GM18507 (cell line): ENCODE data around the gene ABHD13.
"Not testable (repeated sequence)": the region's sequence is repeated elsewhere in the genome, so short reads cannot be mapped to it uniquely, and the experiment has no call there.

Experiments used
- DNase-seq: peaks from one replicate; pipeline ENCODE4 v3.0.0; 2011; ENCODE audit warnings: low read depth; ENCODE audit not compliant: insufficient read length; ENCODE audit errors: extremely low spot score
- FAIRE-seq: peaks from 2 replicates; lab custom pipeline; 2011; peaks lifted over from hg19 to GRCh38; lab: Jason Lieb, UNC

ABHD13 gene

GRCh38 chr13:108220041-108220440 lies 1.8 kb downstream of the ABHD13 start:
- FAIRE-seq (peak; percentile 26), DNase-seq (no peak)

GRCh38 chr13:108223687-108224503 lies 5.7 kb downstream of the ABHD13 start:
- FAIRE-seq (no peak), DNase-seq (no peak)

- DNase-seq (no peak), FAIRE-seq (no peak)
Measured at GRCh38 chr13:108225440-108225839, 7.2 kb downstream of the ABHD13 start.

GRCh38 chr13:108226184-108226583 lies 8.0 kb downstream of the ABHD13 start:
- DNase-seq (no peak), FAIRE-seq (peak; percentile 64)

- DNase-seq (no peak), FAIRE-seq (peak; percentile 64)
Measured at GRCh38 chr13:108227651-108228272, 9.6 kb downstream of the ABHD13 start.

GRCh38 chr13:108230377-108230776 lies 12.2 kb downstream of the ABHD13 start:
- DNase-seq (no peak), FAIRE-seq (no peak)

- peak; percentile 64 for FAIRE-seq
- DNase-seq: no peak
Measured at GRCh38 chr13:108249150-108249549, 31.0 kb downstream of the ABHD13 start.

- DNase-seq (no peak), FAIRE-seq (no peak)
Measured at GRCh38 chr13:108257248-108257647, 39.1 kb downstream of the ABHD13 start.

- FAIRE-seq (no peak), DNase-seq (no peak)
Measured at GRCh38 chr13:108263621-108264355, 45.6 kb downstream of the ABHD13 start.

GRCh38 chr13:108266321-108266990 lies 48.3 kb downstream of the ABHD13 start:
- FAIRE-seq (peak; percentile 42), DNase-seq (no peak)

- peak; percentile 63 for FAIRE-seq
- DNase-seq: no peak
Measured at GRCh38 chr13:108267347-108267746, 49.2 kb downstream of the ABHD13 start.

- not testable (repeated sequence) for DNase-seq, FAIRE-seq
Measured at GRCh38 chr13:108267855-108268254, 49.7 kb downstream of the ABHD13 start.

- DNase-seq: no peak
- FAIRE-seq: no peak
Measured at GRCh38 chr13:108268466-108269112, 50.4 kb downstream of the ABHD13 start.

GRCh38 chr13:108269601-108270328 lies 51.6 kb downstream of the ABHD13 start, which contains the start of gene TNFSF13B:
TNFSF13B (plus strand) TSS chr13:108269718; CDS start chr13:108269896, 178 bp downstream.
- FAIRE-seq (peak; percentile 94), DNase-seq (peak; percentile 14)

- FAIRE-seq (peak; percentile 68), DNase-seq (no peak)
Measured at GRCh38 chr13:108270442-108270841, 52.2 kb downstream of the ABHD13 start.

GRCh38 chr13:108272333-108272732 lies 54.1 kb downstream of the ABHD13 start:
- DNase-seq (no peak), FAIRE-seq (peak; percentile 5)

- DNase-seq (no peak), FAIRE-seq (peak; percentile 39)
Measured at GRCh38 chr13:108273429-108274118, 55.4 kb downstream of the ABHD13 start.

GRCh38 chr13:108274718-108275117 lies 56.5 kb downstream of the ABHD13 start:
- DNase-seq (no peak), FAIRE-seq (no peak)
